SKM-1 treated with dmso at 0.1 percent for 144 hours (cell line): ENCODE data around the gene TRABD2A.
"Not testable (repeated sequence)": the region's sequence is repeated elsewhere in the genome, so short reads cannot be mapped to it uniquely, and the experiment has no call there.

ENCODE experiments used
- DNase-seq: peaks from one replicate; lab custom pipeline; 2025; ENCODE audit not compliant: unreplicated experiment; lab: John Stamatoyannopoulos, UW

The TRABD2A gene

GRCh38 chr2:84880395-84880644 lies 564 bp downstream of the TRABD2A start:
- no peak for DNase-seq

GRCh38 chr2:84879584-84880394 lies 1.1 kb downstream of the TRABD2A start:
- DNase-seq: peak; percentile 35

GRCh38 chr2:84878896-84879583 lies 1.8 kb downstream of the TRABD2A start:
- no peak for DNase-seq

GRCh38 chr2:84878459-84878858 lies 2.4 kb downstream of the TRABD2A start:
- DNase-seq: no peak

DNA sequence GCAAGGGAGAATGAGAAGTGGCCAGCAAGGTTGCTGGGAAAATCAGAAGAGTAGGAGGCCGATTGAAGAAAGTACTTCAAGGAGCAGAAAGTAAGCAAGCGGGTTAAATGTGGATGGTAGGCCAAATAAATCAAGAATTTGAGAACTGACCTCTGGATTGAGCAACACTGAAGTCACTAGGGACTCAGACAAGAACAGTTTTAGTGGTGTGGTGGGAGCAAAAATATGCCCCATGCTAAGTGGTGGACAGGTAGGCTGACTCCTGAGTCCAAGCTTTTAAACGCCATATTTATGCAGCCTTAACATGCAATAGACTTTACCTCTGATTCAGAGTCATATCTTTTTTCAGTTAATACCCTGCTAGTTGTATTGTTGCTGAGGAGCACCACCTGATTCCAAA lies 4.5 kb downstream of the TRABD2A start:
- DNase-seq: no peak

DNA sequence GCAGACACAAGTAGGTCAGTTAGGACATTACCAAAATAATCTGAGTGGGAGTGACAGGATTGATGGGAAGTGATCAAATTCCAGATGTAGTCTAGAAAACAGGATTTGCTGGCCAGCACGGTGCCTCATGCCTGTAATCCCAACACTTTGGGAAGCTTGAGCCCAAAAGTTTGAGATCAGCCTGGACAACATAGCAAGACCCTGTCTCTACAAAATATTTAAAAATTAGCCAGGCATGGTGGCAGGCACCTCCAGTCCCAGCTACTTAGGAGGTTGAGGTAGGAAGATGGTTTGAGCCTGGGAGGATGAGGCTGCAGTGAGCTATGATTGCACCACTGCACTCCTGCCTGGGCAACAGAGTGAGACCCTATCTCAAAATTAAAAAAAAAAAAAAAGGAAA lies 5.3 kb downstream of the TRABD2A start:
- DNase-seq: not testable (repeated sequence)

DNA sequence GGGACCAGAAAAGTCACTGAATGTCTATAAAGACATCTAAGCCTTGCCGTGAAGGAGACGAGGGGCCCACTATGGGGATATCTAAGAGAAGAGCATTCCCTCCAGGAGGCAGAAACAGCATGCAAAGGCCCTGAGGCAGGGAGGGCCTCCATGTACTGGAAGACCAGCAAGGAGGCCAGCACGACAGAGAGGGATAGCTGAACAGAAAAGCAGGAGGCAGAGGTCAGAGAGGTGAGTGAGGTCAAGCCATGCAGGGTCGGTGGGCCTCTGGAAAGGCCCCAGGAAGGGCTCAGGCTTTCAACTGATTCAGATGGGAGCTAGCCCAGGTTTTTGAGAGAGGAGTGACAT lies 5.7 kb downstream of the TRABD2A start:
- no peak for DNase-seq

- DNase-seq: no peak
These were observed 6.3 kb downstream of the TRABD2A start for GRCh38 chr2:84874381-84875212.

DNA sequence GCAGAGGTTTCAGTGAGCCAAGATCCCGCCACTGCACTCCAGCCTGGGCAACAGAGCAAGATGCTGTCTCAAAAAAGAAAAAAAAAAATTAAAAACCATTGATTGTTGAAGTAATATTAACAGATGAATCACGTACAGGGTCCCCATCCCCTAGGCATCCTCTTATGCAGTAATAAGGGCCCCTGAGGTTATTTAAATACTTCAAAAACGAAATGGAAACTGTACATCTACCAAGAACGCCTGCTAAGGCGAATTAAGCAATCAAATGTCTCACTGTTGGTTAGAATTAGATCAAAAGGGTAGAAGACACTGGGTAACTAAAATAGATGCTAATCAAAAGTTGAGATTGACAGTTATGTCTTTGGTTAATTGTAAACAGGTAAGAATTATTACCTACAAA lies 7.5 kb downstream of the TRABD2A start:
- DNase-seq: no peak

- not testable (repeated sequence) for DNase-seq
These were observed 8.2 kb downstream of the TRABD2A start for GRCh38 chr2:84872691-84873090.

- no peak for DNase-seq
These were observed 10.6 kb downstream of the TRABD2A start for GRCh38 chr2:84870306-84870705.

GRCh38 chr2:84868327-84868726 lies 12.6 kb downstream of the TRABD2A start:
- not testable (repeated sequence) for DNase-seq

DNA sequence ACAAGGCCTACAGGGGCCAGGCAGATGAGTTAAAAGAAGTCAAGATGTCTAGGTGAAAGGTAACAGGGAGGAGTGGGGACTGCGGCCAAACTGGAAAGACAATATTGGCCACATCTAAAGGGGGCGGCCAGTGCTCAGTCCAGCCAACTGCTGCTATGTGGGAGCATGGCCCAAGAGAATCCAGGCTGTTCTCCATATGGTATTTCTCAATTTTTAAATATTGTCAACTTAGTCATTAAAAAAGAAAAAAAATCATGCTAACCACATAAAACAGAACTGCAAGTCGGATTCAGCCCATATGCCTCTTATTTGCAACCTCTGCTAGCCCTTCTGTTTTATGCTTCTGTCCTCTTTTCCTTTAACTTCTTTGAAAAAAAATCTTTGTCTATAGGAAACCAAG lies 14.8 kb downstream of the TRABD2A start:
- DNase-seq: no peak

GRCh38 chr2:84865181-84865783 lies 15.6 kb downstream of the TRABD2A start:
- peak; percentile 18 for DNase-seq

DNA sequence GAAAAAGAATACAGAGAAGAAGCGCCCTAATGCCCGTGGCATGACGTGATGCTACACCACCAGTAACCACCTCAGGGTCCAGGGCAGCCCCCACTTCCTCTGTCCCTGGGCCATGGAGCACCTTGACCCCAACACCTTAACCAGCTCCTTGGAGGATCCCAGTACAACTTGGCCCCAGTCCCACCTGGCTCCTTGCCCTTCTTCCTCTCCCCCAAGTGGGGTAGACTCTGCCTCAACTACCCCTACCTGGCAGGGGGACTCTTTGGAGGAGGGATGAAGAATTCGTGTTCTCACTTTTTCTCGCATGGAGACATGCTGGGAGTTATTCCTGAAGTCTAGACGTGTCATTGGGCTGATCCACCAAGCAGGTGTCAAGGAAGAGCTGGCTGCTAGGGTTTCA lies 18.9 kb downstream of the TRABD2A start:
- DNase-seq: no peak

- no peak for DNase-seq
These were observed 19.3 kb downstream of the TRABD2A start for GRCh38 chr2:84861539-84861938.

GRCh38 chr2:84858937-84859336 lies 21.9 kb downstream of the TRABD2A start:
- no peak for DNase-seq

DNA sequence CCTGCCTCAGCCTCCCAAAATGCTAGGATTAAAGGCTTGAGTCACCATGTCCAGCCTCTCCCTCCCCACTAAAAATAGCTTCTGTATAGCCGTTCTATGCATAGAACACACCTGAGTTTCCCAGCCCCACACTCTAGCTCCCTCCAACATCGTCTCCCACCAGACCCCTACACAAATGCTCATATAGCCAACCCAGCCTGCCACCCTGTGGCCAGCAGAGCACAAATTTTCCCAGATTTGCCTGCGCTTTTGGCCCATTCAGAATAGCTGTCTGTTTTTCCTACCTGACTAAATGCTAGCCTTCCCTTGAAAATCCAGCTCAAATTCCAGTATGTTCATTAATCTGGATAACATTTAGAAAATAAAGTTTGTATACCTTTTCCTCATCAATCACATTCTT lies 22.8 kb downstream of the TRABD2A start:
- DNase-seq: no peak

DNA sequence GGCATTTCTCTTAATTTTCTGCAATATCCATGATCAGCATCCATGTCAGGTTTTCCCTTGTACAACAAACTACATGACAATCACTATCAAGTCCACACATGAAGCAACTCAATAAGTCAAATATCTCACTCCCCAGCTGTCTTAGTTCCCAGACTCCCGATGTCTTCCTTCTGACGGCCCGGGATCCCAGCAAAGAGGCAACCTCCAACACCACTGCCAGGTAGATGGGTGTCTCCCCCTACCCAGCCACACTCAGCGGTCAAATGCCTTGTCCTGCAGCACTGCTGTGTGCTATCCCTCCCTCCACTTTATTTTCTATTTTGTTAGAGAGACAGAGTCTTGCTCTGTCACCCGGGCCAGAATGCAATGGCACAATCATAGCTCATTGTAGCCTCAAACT lies 23.3 kb downstream of the TRABD2A start:
- DNase-seq: no peak

DNA sequence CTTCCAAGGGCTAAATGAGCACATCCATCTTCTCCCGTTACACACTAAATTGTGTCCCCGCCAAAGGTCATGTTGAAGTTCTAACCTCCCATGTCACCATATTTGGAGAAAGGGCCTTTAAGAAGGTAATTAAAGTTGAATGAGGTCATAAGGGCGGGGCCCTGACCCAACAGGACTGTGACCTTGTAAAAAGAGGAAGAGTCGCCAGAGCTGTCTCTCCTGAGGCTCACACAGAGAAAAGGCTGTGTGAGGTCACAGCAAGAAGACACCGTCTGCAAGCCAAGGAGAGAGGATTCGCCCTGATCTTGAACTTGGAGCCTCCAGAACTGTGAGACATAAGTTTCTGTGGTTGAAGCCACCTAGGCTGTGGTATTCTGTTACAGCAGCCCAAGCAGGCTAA lies 24.1 kb downstream of the TRABD2A start:
- peak; percentile 97 for DNase-seq

- DNase-seq: no peak
These were observed 25.2 kb downstream of the TRABD2A start for GRCh38 chr2:84855731-84856130.

GRCh38 chr2:84854850-84855249 lies 26.0 kb downstream of the TRABD2A start:
- DNase-seq: no peak
